HG03520 (cell line): ENCODE measurements around the gene PDCL2.
"Not testable (repeated sequence)": the region's sequence is repeated elsewhere in the genome, so short reads cannot be mapped to it uniquely, and the experiment has no call there.

ENCODE experiments used
- ATAC-seq: cut with Tn5 transposase; IDR thresholded peaks from one replicate; pipeline ENCODE4 v1.9.1; 2021; ENCODE audit warnings: mild to moderate bottlenecking, moderate library complexity; ENCODE audit not compliant: unreplicated experiment

PDCL2 gene

GRCh38 chr4:55592014-55592413 is at the start of gene PDCL2:
PDCL2 (minus strand) TSS chr4:55592245; CDS start chr4:55592109, 136 bp downstream.
- ATAC-seq, result no peak

- ATAC-seq, result no peak
These were observed 45.3 kb upstream of the PDCL2 start for GRCh38 chr4:55637272-55637820.

- ATAC-seq, result no peak
These were observed 44.6 kb upstream of the PDCL2 start for GRCh38 chr4:55636656-55636999.

- ATAC-seq, result peak; percentile 72
These were observed 44.0 kb upstream of the PDCL2 start, which contains the start of gene NMU for GRCh38 chr4:55635741-55636655. NMU (minus strand) TSS chr4:55636298; CDS start chr4:55636192, 106 bp downstream.

- no peak for ATAC-seq
These were observed 43.2 kb upstream of the PDCL2 start for GRCh38 chr4:55635282-55635681.

GRCh38 chr4:55634417-55635128 is 42.5 kb upstream of the PDCL2 start:
- ATAC-seq, result no peak

GRCh38 chr4:55633903-55634302 is 41.9 kb upstream of the PDCL2 start:
- no peak for ATAC-seq

- ATAC-seq, result no peak
These were observed 33.8 kb upstream of the PDCL2 start for GRCh38 chr4:55625835-55626234.

- not testable (repeated sequence) for ATAC-seq
These were observed 32.0 kb upstream of the PDCL2 start for GRCh38 chr4:55624063-55624462.

GRCh38 chr4:55618546-55619143 is 26.6 kb upstream of the PDCL2 start:
- no peak for ATAC-seq

- ATAC-seq, result peak; percentile 99
These were observed 25.6 kb upstream of the PDCL2 start for GRCh38 chr4:55617587-55618197.

- ATAC-seq, result no peak
These were observed 23.0 kb upstream of the PDCL2 start for GRCh38 chr4:55615008-55615407.

GRCh38 chr4:55613621-55614020 is 21.6 kb upstream of the PDCL2 start:
- ATAC-seq, result no peak

- ATAC-seq, result no peak
These were observed 20.3 kb upstream of the PDCL2 start for GRCh38 chr4:55612341-55612740.

- ATAC-seq, result no peak
These were observed 19.5 kb upstream of the PDCL2 start for GRCh38 chr4:55611358-55612059.

GRCh38 chr4:55610381-55610780 is 18.3 kb upstream of the PDCL2 start:
- no peak for ATAC-seq

GRCh38 chr4:55609393-55609866 is 17.4 kb upstream of the PDCL2 start:
- ATAC-seq, result no peak

GRCh38 chr4:55608591-55608990 is 16.5 kb upstream of the PDCL2 start:
- no peak for ATAC-seq

- no peak for ATAC-seq
These were observed 13.0 kb upstream of the PDCL2 start for GRCh38 chr4:55604996-55605395.

- no peak for ATAC-seq
These were observed 8.6 kb upstream of the PDCL2 start for GRCh38 chr4:55600640-55601039.
